Measurements from ENCODE around the gene CSMD2.

CSMD2 gene

GRCh38 chr1:33508151-33508550, 656.9 kb downstream of the CSMD2 start:
- Histone ChIP-seq H3K4me2 (ENCODE audit: low read length) (no peak overlapping the region), H3K9me3 (replicated peaks; ENCODE audit: low read length) (no peaks in the 10 kb centered on the region), H3K4me1 (ENCODE audit: control insufficient read depth, insufficient read depth, low read length) (no peaks in the 10 kb centered on the region), H3K4me3 (ENCODE audit: low read length) (no peak overlapping the region), H3K36me3 (ENCODE audit: insufficient read depth, low read length) (no peaks in the 10 kb centered on the region), H3K9ac (ENCODE audit: low read depth, low read length) (no peak overlapping the region), H3K27me3 (ENCODE audit: control insufficient read depth, insufficient read depth, low read length) (no peaks in the 10 kb centered on the region)

GRCh38 chr1:33507661-33508060, 657.4 kb downstream of the CSMD2 start:
- H3K4me3 ChIP-seq (ENCODE audit: low read length) = no peak overlapping the region
- no peaks in the 10 kb centered on the region for H3K4me1 ChIP-seq (ENCODE audit: control insufficient read depth, insufficient read depth, low read length)
- no peaks in the 10 kb centered on the region for H3K27me3 ChIP-seq (ENCODE audit: control insufficient read depth, insufficient read depth, low read length)
- H3K36me3 ChIP-seq (ENCODE audit: insufficient read depth, low read length) = no peaks in the 10 kb centered on the region
- no peak overlapping the region for H3K9ac ChIP-seq (ENCODE audit: low read depth, low read length)
- no peaks in the 10 kb centered on the region for H3K9me3 ChIP-seq (replicated peaks; ENCODE audit: low read length)
- no peak overlapping the region for H3K4me2 ChIP-seq (ENCODE audit: low read length)

GRCh38 chr1:33503506-33503905, 661.5 kb downstream of the CSMD2 start:
- Histone ChIP-seq H3K4me1 (ENCODE audit: control insufficient read depth, insufficient read depth, low read length) (no peaks in the 10 kb centered on the region), H3K9me3 (replicated peaks; ENCODE audit: low read length) (no peaks in the 10 kb centered on the region), H3K4me3 (ENCODE audit: low read length) (no peak overlapping the region), H3K36me3 (ENCODE audit: insufficient read depth, low read length) (no peaks in the 10 kb centered on the region), H3K4me2 (ENCODE audit: low read length) (no peak overlapping the region), H3K27me3 (ENCODE audit: control insufficient read depth, insufficient read depth, low read length) (no peaks in the 10 kb centered on the region), H3K9ac (ENCODE audit: low read depth, low read length) (no peak overlapping the region)

- Histone ChIP-seq H3K4me1 (ENCODE audit: control insufficient read depth, insufficient read depth, low read length) (no peaks in the 10 kb centered on the region), H3K9ac (ENCODE audit: low read depth, low read length) (no peak overlapping the region), H3K4me2 (ENCODE audit: low read length) (no peak overlapping the region), H3K4me3 (ENCODE audit: low read length) (no peak overlapping the region), H3K36me3 (ENCODE audit: insufficient read depth, low read length) (no peaks in the 10 kb centered on the region), H3K27me3 (ENCODE audit: control insufficient read depth, insufficient read depth, low read length) (no peaks in the 10 kb centered on the region), H3K9me3 (replicated peaks; ENCODE audit: low read length) (no peaks in the 10 kb centered on the region)
Observed at GRCh38 chr1:33502726-33503125, 662.3 kb downstream of the CSMD2 start.

DNA sequence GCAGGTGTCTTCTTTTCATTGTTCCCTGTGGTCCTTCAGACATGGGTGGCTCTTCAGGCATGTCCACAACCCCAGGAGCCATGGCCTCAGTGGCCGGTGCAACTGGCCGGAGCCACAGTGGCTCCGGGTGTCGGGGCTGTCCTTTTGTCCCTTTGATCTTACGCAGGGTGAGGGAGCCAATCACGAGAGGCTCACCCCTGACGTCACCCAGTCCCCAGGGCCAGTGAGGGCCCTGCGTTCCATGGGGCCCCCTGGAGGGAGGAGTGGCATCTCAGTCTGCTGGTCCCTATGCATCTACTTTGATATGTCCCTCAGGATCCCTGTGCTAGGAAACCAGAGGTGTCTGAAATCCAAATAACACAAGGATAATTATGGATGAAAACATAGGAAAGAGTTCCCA, 663.3 kb downstream of the CSMD2 start:
- H3K9ac ChIP-seq (ENCODE audit: low read depth, low read length) = no peak overlapping the region
- H3K9me3 ChIP-seq (replicated peaks; ENCODE audit: low read length) = no peaks in the 10 kb centered on the region
- H3K27me3 ChIP-seq (ENCODE audit: control insufficient read depth, insufficient read depth, low read length) = no peaks in the 10 kb centered on the region
- no peak overlapping the region for H3K4me3 ChIP-seq (ENCODE audit: low read length)
- no peaks in the 10 kb centered on the region for H3K36me3 ChIP-seq (ENCODE audit: insufficient read depth, low read length)
- no peaks in the 10 kb centered on the region for H3K4me1 ChIP-seq (ENCODE audit: control insufficient read depth, insufficient read depth, low read length)
- H3K4me2 ChIP-seq (ENCODE audit: low read length) = no peak overlapping the region

DNA sequence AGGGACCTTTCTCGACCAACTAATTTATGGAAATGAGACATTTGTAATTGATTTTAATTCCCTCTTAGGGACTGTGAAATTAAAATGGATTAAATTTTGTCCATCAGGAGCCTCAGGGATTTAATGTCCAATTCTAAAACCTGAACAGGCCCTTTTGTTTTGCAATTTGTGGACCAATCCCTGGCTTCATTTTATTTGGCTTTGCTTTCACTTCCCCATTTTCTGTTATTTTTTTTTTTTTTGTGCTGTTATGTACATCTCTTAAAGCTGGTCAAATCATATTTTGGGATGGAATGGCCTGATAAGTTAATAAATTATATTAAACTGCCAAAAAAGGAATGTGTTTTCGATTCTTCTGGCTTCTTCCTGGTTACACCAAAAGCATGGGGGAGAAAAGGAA, 663.7 kb downstream of the CSMD2 start:
- H3K4me1 ChIP-seq (ENCODE audit: control insufficient read depth, insufficient read depth, low read length) = no peaks in the 10 kb centered on the region
- no peak overlapping the region for H3K9ac ChIP-seq (ENCODE audit: low read depth, low read length)
- H3K4me3 ChIP-seq (ENCODE audit: low read length) = no peak overlapping the region
- no peaks in the 10 kb centered on the region for H3K9me3 ChIP-seq (replicated peaks; ENCODE audit: low read length)
- no peaks in the 10 kb centered on the region for H3K36me3 ChIP-seq (ENCODE audit: insufficient read depth, low read length)
- H3K27me3 ChIP-seq (ENCODE audit: control insufficient read depth, insufficient read depth, low read length) = no peaks in the 10 kb centered on the region
- no peak overlapping the region for H3K4me2 ChIP-seq (ENCODE audit: low read length)

DNA sequence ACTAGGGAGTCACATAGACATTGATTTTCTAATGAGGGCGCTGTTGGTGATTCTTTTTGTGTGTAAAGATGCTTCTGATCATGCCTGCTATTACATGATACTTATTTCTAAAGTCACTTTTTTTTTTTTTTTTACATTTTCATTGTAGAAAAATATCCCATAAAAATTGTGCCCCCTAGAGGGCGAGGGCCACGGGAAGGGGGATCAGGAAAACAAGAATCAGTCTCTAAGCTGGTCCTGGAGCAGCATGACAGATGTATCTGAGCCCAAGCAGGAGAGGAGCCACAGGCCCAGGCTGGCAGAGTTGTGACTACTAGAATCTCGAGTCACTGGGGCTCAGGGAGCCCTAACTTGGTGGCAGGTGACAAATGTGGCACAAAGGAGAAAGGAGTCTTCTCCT, 664.5 kb downstream of the CSMD2 start:
- H3K4me3 ChIP-seq (ENCODE audit: low read length) = no peak overlapping the region
- H3K4me1 ChIP-seq (ENCODE audit: control insufficient read depth, insufficient read depth, low read length) = no peaks in the 10 kb centered on the region
- H3K9ac ChIP-seq (ENCODE audit: low read depth, low read length) = no peak overlapping the region
- H3K27me3 ChIP-seq (ENCODE audit: control insufficient read depth, insufficient read depth, low read length) = no peaks in the 10 kb centered on the region
- H3K4me2 ChIP-seq (ENCODE audit: low read length) = no peak overlapping the region
- peaks cover 3% of the 10 kb centered on the region for H3K9me3 ChIP-seq (replicated peaks; ENCODE audit: low read length)
- H3K36me3 ChIP-seq (ENCODE audit: insufficient read depth, low read length) = peaks cover 6% of the 10 kb centered on the region

- no peaks in the 10 kb centered on the region for H3K4me1 ChIP-seq (ENCODE audit: control insufficient read depth, insufficient read depth, low read length)
- peaks cover 35% of the 10 kb centered on the region for H3K36me3 ChIP-seq (ENCODE audit: insufficient read depth, low read length)
- H3K4me3 ChIP-seq (ENCODE audit: low read length) = no peak overlapping the region
- H3K4me2 ChIP-seq (ENCODE audit: low read length) = no peak overlapping the region
- no peaks in the 10 kb centered on the region for H3K27me3 ChIP-seq (ENCODE audit: control insufficient read depth, insufficient read depth, low read length)
- peaks cover 26% of the 10 kb centered on the region for H3K9me3 ChIP-seq (replicated peaks; ENCODE audit: low read length)
- no peak overlapping the region for H3K9ac ChIP-seq (ENCODE audit: low read depth, low read length)
Observed at GRCh38 chr1:33497410-33497809, 667.6 kb downstream of the CSMD2 start.

GRCh38 chr1:33494929-33495328, 670.1 kb downstream of the CSMD2 start:
- H3K4me1 ChIP-seq (ENCODE audit: control insufficient read depth, insufficient read depth, low read length) = no peaks in the 10 kb centered on the region
- H3K36me3 ChIP-seq (ENCODE audit: insufficient read depth, low read length) = peaks cover 59% of the 10 kb centered on the region
- H3K4me2 ChIP-seq (ENCODE audit: low read length) = no peak overlapping the region
- H3K9ac ChIP-seq (ENCODE audit: low read depth, low read length) = no peak overlapping the region
- H3K27me3 ChIP-seq (ENCODE audit: control insufficient read depth, insufficient read depth, low read length) = no peaks in the 10 kb centered on the region
- H3K4me3 ChIP-seq (ENCODE audit: low read length) = no peak overlapping the region
- H3K9me3 ChIP-seq (replicated peaks; ENCODE audit: low read length) = peaks cover 26% of the 10 kb centered on the region

DNA sequence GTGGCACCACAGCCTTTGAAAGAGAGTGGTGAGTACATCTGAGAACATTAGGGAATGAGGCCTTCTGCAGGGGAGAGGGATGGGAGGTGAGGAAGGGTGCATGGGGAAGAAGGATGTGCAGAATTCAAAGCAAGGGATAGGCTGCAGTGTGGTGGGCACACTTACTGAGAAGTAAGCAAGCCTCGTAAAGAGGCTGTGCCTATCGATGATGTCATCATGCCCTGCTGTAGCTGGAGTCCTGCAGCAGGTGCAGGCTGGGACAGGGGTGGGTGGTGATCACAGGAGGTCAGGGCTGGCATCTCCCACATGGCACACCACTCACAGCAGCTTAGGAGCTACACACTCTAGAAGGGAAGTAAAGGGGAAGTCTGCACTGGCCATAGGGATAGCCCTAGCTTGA, 676.4 kb downstream of the CSMD2 start:
- no peaks in the 10 kb centered on the region for H3K4me1 ChIP-seq (ENCODE audit: control insufficient read depth, insufficient read depth, low read length)
- peaks cover 66% of the 10 kb centered on the region for H3K36me3 ChIP-seq (ENCODE audit: insufficient read depth, low read length)

GRCh38 chr1:33482412-33482811, 682.6 kb downstream of the CSMD2 start:
- H3K4me1 ChIP-seq (ENCODE audit: control insufficient read depth, insufficient read depth, low read length) = no peaks in the 10 kb centered on the region
- H3K27me3 ChIP-seq (ENCODE audit: control insufficient read depth, insufficient read depth, low read length) = no peaks in the 10 kb centered on the region
- H3K36me3 ChIP-seq (ENCODE audit: insufficient read depth, low read length) = peaks cover 49% of the 10 kb centered on the region
- no peaks in the 10 kb centered on the region for H3K9me3 ChIP-seq (replicated peaks; ENCODE audit: low read length)
- H3K9ac ChIP-seq (ENCODE audit: low read depth, low read length) = no peak overlapping the region
- H3K4me3 ChIP-seq (ENCODE audit: low read length) = no peak overlapping the region
- H3K4me2 ChIP-seq (ENCODE audit: low read length) = no peak overlapping the region

More for the DNA sequence above, 676.4 kb downstream of the CSMD2 start:
- H3K9me3 ChIP-seq (replicated peaks; ENCODE audit: low read length) = peaks cover 4% of the 10 kb centered on the region
- H3K9ac ChIP-seq (ENCODE audit: low read depth, low read length) = no peak overlapping the region
- H3K4me2 ChIP-seq (ENCODE audit: low read length) = no peak overlapping the region
- no peaks in the 10 kb centered on the region for H3K27me3 ChIP-seq (ENCODE audit: control insufficient read depth, insufficient read depth, low read length)
- no peak overlapping the region for H3K4me3 ChIP-seq (ENCODE audit: low read length)

DNA sequence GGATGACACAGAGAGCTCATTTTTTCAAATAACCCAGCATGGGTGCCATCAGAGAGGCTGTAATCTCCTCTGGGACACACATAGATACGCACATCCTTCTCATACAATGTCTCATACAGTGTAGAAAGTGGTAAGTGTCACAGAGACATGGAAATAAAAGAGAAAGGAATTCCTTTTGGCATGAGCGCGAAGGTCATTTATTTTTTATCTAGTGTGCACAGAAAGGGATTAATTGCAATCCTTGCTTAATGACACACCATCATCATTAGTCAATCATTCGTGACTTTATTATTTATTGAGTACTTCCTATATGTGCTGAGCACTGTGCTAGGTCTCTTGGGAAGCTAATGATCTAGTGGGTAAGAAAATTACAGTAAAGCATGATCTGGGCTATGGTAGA, 687.6 kb downstream of the CSMD2 start:
- Histone ChIP-seq H3K4me2 (ENCODE audit: low read length) (no peak overlapping the region), H3K9ac (ENCODE audit: low read depth, low read length) (no peak overlapping the region), H3K27me3 (ENCODE audit: control insufficient read depth, insufficient read depth, low read length) (no peaks in the 10 kb centered on the region), H3K36me3 (ENCODE audit: insufficient read depth, low read length) (peaks cover 32% of the 10 kb centered on the region), H3K4me1 (ENCODE audit: control insufficient read depth, insufficient read depth, low read length) (peaks cover 9% of the 10 kb centered on the region), H3K4me3 (ENCODE audit: low read length) (no peak overlapping the region), H3K9me3 (replicated peaks; ENCODE audit: low read length) (no peaks in the 10 kb centered on the region)

Data from skeletal muscle satellite cell (primary cell).